Immature natural killer cell (primary cell): Measurements from ENCODE around the gene LAMP2. TPM values are rescaled to one million over a fixed set of nuclear protein-coding genes. Genes with fewer than 3 reads are reported as not detected.
A peak's percentile ranks its signal among the peaks of the same experiment; 100 is the strongest.

Experiments
- DNase-seq, 3 donors: peaks; one replicate each; pipeline ENCODE4 v3.0.0; 2022; ENCODE audit warnings: mixed read lengths in 1 of 3
- H3K27ac Mint-ChIP-seq, 6 donors: one replicate each; pipeline ENCODE4 v1.8.0; 2020; ENCODE audit warnings: mixed read lengths in 6 of 6, mild to moderate bottlenecking in 5 of 6, inconsistent platforms in 4 of 6, moderate library complexity in 3 of 6
- H3K27me3 Mint-ChIP-seq, 3 donors: one replicate each; pipeline ENCODE4 v1.8.0; 2020 to 2021; ENCODE audit warnings: low read depth in 3 of 3, mild to moderate bottlenecking in 3 of 3, mixed read lengths in 3 of 3, moderate library complexity in 3 of 3, inconsistent platforms in 1 of 3
- H3K36me3 Mint-ChIP-seq, 3 donors: one replicate each; pipeline ENCODE4 v1.8.0; 2020; ENCODE audit warnings: mixed read lengths in 3 of 3, inconsistent platforms in 2 of 3, mild to moderate bottlenecking in 2 of 3
- H3K4me1 Mint-ChIP-seq, 2 donors: one replicate each; pipeline ENCODE4 v1.8.0; 2020; ENCODE audit warnings: inconsistent platforms in 2 of 2, mild to moderate bottlenecking in 2 of 2, mixed read lengths in 2 of 2, moderate library complexity in 1 of 2
- H3K4me3 Mint-ChIP-seq, 5 donors: one replicate each; pipeline ENCODE4 v1.8.0; 2020; ENCODE audit warnings: mild to moderate bottlenecking in 5 of 5, mixed read lengths in 5 of 5, inconsistent platforms in 3 of 5, moderate library complexity in 3 of 5
- H3K9me3 Mint-ChIP-seq, 6 donors: one replicate each; pipeline ENCODE4 v1.8.0; 2020; ENCODE audit warnings: mild to moderate bottlenecking in 6 of 6, mixed read lengths in 6 of 6, inconsistent platforms in 4 of 6, moderate library complexity in 3 of 6
- polyA plus RNA-seq, 3 donors: library from polyadenylated mRNA; unstranded; fragments of 300-500 nt; fragmentation: Illumina TruSeq; gene quantifications; one replicate each; pipeline ENCODE4 v1.2.3, GENCODE V29; 2021

LAMP2 gene
- polyA plus RNA-seq, 3 donors from 2014 or later, result 102 to 191 (median 113) TPM

- Mint-ChIP-seq H3K36me3 (peaks cover 0 to 12% (median 4%) of the 10 kb centered on the region in 3 donors), H3K9me3 (no peaks in the 10 kb centered on the region), H3K4me3 (no peak overlapping the region), H3K27ac (no peak overlapping the region), H3K4me1 (no peaks in the 10 kb centered on the region), H3K27me3 (peaks cover 0 to 2% (median 0%) of the 10 kb centered on the region in 3 donors)
- DNase-seq, result no peak
Measured at GRCh38 chrX:120439921-120440320, 29.2 kb downstream of the LAMP2 start.

GRCh38 chrX:120429776-120430540, 39.1 kb downstream of the LAMP2 start:
- Mint-ChIP-seq H3K36me3 (peaks cover 0 to 5% (median 0%) of the 10 kb centered on the region in 3 donors), H3K9me3 (no peaks in the 10 kb centered on the region), H3K4me1 (no peaks in the 10 kb centered on the region), H3K27me3 (peaks cover 0 to 5% (median 3%) of the 10 kb centered on the region in 3 donors), H3K27ac (no peak overlapping the region), H3K4me3 (no peak overlapping the region)
- no peak for DNase-seq

- H3K9me3 Mint-ChIP-seq, result no peaks in the 10 kb centered on the region
- no peak overlapping the region for H3K27ac Mint-ChIP-seq
- H3K36me3 Mint-ChIP-seq, result peaks cover 0 to 5% (median 0%) of the 10 kb centered on the region in 3 donors
- H3K27me3 Mint-ChIP-seq, result peaks cover 0 to 5% (median 5%) of the 10 kb centered on the region in 3 donors
- H3K4me3 Mint-ChIP-seq, result no peak overlapping the region
- DNase-seq, result no peak
- no peaks in the 10 kb centered on the region for H3K4me1 Mint-ChIP-seq
Measured at GRCh38 chrX:120428309-120428708, 40.8 kb downstream of the LAMP2 start.

GRCh38 chrX:120426599-120426998, 42.5 kb downstream of the LAMP2 start:
- no peaks in the 10 kb centered on the region for H3K9me3 Mint-ChIP-seq
- no peak overlapping the region for H3K27ac Mint-ChIP-seq
- DNase-seq, result no peak
- H3K36me3 Mint-ChIP-seq, result no peaks in the 10 kb centered on the region
- no peak overlapping the region for H3K4me3 Mint-ChIP-seq
- H3K4me1 Mint-ChIP-seq, result no peaks in the 10 kb centered on the region
- peaks cover 0 to 5% (median 2%) of the 10 kb centered on the region in 3 donors for H3K27me3 Mint-ChIP-seq

- Mint-ChIP-seq H3K4me1 (peaks cover 15% of the 10 kb centered on the region in 2 donors), H3K4me3 (peak overlapping the region in 1 of 5 donors; percentile 18), H3K9me3 (no peaks in the 10 kb centered on the region), H3K27me3 (peaks cover 2 to 5% (median 4%) of the 10 kb centered on the region in 3 donors), H3K36me3 (no peaks in the 10 kb centered on the region), H3K27ac (peak overlapping the region in 1 of 6 donors; percentile 75)
- no peak for DNase-seq
Measured at GRCh38 chrX:120419463-120419862, 49.6 kb downstream of the LAMP2 start.

GRCh38 chrX:120408168-120408567, 60.9 kb downstream of the LAMP2 start:
- no peak overlapping the region for H3K27ac Mint-ChIP-seq
- H3K27me3 Mint-ChIP-seq, result peaks cover 2 to 15% (median 4%) of the 10 kb centered on the region in 3 donors
- H3K4me1 Mint-ChIP-seq, result no peaks in the 10 kb centered on the region
- peaks cover 0 to 4% (median 0%) of the 10 kb centered on the region in 3 donors for H3K36me3 Mint-ChIP-seq
- H3K9me3 Mint-ChIP-seq, result no peaks in the 10 kb centered on the region
- DNase-seq, result no peak
- no peak overlapping the region for H3K4me3 Mint-ChIP-seq

GRCh38 chrX:120406638-120407037, 62.5 kb downstream of the LAMP2 start:
- H3K27me3 Mint-ChIP-seq, result peaks cover 2 to 12% (median 4%) of the 10 kb centered on the region in 3 donors
- H3K27ac Mint-ChIP-seq, result no peak overlapping the region
- no peak for DNase-seq
- H3K9me3 Mint-ChIP-seq, result no peaks in the 10 kb centered on the region
- no peaks in the 10 kb centered on the region for H3K4me1 Mint-ChIP-seq
- H3K4me3 Mint-ChIP-seq, result no peak overlapping the region
- peaks cover 0 to 4% (median 0%) of the 10 kb centered on the region in 3 donors for H3K36me3 Mint-ChIP-seq

GRCh38 chrX:120402369-120402768, 66.7 kb downstream of the LAMP2 start:
- Mint-ChIP-seq H3K27me3 (peaks cover 0 to 9% (median 4%) of the 10 kb centered on the region in 3 donors), H3K27ac (no peak overlapping the region), H3K4me3 (no peak overlapping the region), H3K4me1 (no peaks in the 10 kb centered on the region), H3K36me3 (no peaks in the 10 kb centered on the region), H3K9me3 (no peaks in the 10 kb centered on the region)
- no peak for DNase-seq

- DNase-seq, result no peak
- no peak overlapping the region for H3K27ac Mint-ChIP-seq
- H3K4me1 Mint-ChIP-seq, result no peaks in the 10 kb centered on the region
- no peaks in the 10 kb centered on the region for H3K9me3 Mint-ChIP-seq
- peaks cover 0 to 7% (median 4%) of the 10 kb centered on the region in 3 donors for H3K27me3 Mint-ChIP-seq
- H3K4me3 Mint-ChIP-seq, result no peak overlapping the region
- no peaks in the 10 kb centered on the region for H3K36me3 Mint-ChIP-seq
Measured at GRCh38 chrX:120401301-120401700, 67.8 kb downstream of the LAMP2 start.

- Mint-ChIP-seq H3K27ac (no peak overlapping the region), H3K4me3 (no peak overlapping the region), H3K36me3 (no peaks in the 10 kb centered on the region), H3K4me1 (peaks cover 0 to 4% of the 10 kb centered on the region in 2 donors), H3K9me3 (no peaks in the 10 kb centered on the region), H3K27me3 (peaks cover 0 to 17% (median 7%) of the 10 kb centered on the region in 3 donors)
- peak; percentile 6 to 19 (median 7) for DNase-seq
Measured at GRCh38 chrX:120380699-120381098, 88.4 kb downstream of the LAMP2 start.

- no peak overlapping the region for H3K27ac Mint-ChIP-seq
- peaks cover 0 to 4% of the 10 kb centered on the region in 2 donors for H3K4me1 Mint-ChIP-seq
- no peak overlapping the region for H3K4me3 Mint-ChIP-seq
- H3K27me3 Mint-ChIP-seq, result peaks cover 0 to 15% (median 7%) of the 10 kb centered on the region in 3 donors
- no peaks in the 10 kb centered on the region for H3K36me3 Mint-ChIP-seq
- DNase-seq, result no peak
- no peaks in the 10 kb centered on the region for H3K9me3 Mint-ChIP-seq
Measured at GRCh38 chrX:120379937-120380681, 89.0 kb downstream of the LAMP2 start.

GRCh38 chrX:120378570-120378969, 90.5 kb downstream of the LAMP2 start:
- no peak overlapping the region for H3K4me3 Mint-ChIP-seq
- peaks cover 0 to 15% (median 3%) of the 10 kb centered on the region in 3 donors for H3K27me3 Mint-ChIP-seq
- DNase-seq, result no peak
- no peak overlapping the region for H3K27ac Mint-ChIP-seq
- H3K9me3 Mint-ChIP-seq, result no peaks in the 10 kb centered on the region
- no peaks in the 10 kb centered on the region for H3K36me3 Mint-ChIP-seq
- H3K4me1 Mint-ChIP-seq, result peaks cover 0 to 4% of the 10 kb centered on the region in 2 donors
